IPS-NIHi7 (cell line): ENCODE data around the gene COQ4.
A peak's percentile ranks its signal among the peaks of the same experiment; 100 is the strongest.
"Not testable (repeated sequence)": the region's sequence is repeated elsewhere in the genome, so short reads cannot be mapped to it uniquely, and the experiment has no call there.

Experiments used
- DNase-seq: peaks from one replicate; pipeline ENCODE4 v3.0.0; 2012; ENCODE audit warnings: mixed read lengths; ENCODE audit errors: extremely low spot score

The COQ4 gene

DNA sequence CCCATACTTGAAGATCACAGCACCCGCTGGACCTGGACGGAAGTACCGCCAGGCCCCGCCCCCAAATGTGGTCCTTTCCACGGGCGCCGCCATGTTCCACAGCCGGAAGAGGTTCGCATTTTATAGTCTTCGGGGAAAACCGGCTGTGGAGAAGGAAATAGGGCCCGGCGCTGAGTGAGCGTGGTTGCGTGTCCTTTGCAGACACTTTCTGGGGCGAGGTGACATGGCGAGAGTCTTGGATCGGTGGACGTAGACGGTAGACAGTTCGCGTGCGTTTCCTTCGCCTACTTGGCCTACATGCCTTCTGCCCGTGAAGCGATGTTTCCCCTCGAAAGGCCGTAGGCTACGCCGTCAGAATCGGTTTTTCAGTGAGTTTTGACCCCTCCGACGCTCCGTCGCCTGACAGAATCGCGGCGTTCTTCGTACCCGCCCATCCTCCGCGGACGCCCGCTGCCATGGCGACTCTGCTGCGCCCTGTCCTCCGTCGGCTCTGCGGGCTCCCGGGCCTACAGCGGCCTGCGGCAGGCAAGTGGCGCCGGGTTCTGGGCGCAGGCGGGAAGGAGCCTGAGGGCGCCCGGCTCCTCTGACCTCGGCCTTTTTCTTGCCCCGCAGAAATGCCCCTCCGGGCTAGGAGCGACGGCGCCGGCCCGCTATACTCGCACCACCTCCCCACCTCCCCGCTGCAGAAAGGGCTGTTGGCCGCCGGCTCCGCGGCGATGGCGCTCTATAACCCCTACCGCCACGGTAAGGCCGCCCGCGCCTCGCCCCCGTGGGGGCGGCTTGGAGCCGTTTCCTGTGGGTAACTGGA lies at the start of gene COQ4, which contains the start of gene TRUB2:
Gene COQ4, plus strand, starts transcription at position 436 of the 808 bp plus-strand sequence. Its CDS starts 20 bp downstream, at position 456.
Gene TRUB2, minus strand, starts transcription at position 44 of the 808 bp plus-strand sequence. Its CDS starts 39 bp downstream, at position 5.
- DNase-seq, result peak; percentile 98

DNA sequence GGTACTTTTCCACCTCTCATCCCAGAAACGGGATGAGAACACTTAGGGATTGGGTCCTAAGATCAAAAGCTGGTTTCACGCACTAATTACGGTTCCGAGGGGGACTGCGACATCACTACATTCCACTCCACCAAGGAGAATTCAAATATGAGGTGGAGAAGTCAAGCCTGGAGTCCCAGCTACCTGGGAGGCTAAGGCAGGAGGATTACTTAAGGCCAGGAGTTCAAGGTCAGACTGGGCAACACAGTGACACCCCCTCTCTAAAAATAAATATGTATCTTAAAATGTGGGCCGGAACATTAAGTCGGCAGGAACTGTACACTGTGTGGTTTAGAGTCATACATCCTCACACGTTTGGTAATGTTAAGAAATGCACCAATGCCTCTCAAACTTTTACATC lies 48.4 kb upstream of the COQ4 start:
- DNase-seq, result no peak

DNA sequence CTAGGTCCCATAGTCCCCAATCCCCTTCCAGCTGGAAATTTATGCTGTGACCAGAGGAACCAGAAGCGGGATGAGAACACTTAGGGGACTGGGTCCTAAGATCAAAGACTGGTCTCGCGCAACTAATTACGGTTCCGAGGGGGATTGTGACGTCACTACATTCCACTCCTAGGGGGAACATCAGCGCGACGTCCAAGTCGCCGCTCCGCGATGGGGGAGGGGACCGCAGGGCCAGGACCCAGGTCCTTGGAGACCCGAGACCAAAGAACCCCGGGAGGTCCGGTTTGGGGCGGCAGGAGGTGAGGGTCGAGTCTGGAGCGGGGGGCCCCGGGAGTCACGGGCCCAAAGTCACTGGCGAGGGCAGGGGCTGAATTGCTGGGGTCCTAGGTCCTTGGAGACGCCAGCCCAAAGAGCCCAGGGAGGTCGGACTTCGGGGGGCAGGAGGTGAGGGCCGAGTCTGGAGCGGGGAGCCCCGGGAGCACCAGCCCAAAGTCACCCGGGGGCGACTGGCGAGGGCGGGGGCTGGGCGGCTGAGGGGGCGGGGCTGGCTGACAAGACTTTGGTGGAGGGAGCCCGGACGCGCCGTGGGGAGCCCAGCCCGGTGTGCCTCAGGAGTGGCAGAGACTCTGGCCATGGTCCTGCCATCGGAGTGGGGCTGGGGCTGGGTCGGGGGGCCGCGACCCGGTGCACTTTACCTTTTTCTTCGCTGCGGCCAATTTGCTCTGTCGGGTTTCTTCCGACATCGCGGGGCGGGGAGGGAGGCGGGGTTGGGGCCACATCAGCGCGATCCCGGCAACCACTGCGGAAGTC lies 47.2 kb upstream of the COQ4 start, which contains the start of gene GOLGA2:
Gene GOLGA2, minus strand, starts transcription at position 810 of the 810 bp plus-strand sequence. Its CDS starts 31 bp downstream, at position 779.
- peak; percentile 76 for DNase-seq

DNA sequence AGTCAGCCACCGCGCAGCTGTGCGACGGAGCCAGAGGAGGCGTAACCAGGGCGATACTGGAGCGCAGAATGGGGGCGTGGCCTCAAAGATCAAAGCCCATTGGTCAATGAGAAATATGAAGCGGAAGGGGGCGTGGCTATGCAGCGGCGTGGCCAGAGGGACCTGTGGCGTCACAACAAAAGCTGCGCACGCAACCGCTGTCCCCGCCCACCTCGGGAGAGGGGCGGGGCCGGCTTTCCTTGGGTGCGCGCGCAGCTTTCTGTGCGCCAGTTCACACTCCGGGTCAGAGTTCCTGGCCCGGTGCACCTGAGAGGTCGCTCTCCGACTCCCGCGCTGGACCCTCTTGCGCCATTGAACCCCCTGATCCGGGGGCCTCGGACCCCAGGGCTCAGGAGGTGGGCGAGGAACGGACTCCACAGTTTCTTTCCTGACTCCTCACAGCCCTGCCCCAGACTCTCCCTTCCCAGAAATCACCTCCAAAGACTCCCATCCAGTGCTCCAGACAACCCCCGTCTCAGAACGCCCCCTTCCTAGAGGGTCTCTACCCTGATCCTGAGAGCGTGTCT lies 46.5 kb upstream of the COQ4 start, which contains the start of gene SWI5:
Gene SWI5, plus strand, starts transcription at position 269 of the 566 bp plus-strand sequence.
- DNase-seq, result peak; percentile 99

DNA sequence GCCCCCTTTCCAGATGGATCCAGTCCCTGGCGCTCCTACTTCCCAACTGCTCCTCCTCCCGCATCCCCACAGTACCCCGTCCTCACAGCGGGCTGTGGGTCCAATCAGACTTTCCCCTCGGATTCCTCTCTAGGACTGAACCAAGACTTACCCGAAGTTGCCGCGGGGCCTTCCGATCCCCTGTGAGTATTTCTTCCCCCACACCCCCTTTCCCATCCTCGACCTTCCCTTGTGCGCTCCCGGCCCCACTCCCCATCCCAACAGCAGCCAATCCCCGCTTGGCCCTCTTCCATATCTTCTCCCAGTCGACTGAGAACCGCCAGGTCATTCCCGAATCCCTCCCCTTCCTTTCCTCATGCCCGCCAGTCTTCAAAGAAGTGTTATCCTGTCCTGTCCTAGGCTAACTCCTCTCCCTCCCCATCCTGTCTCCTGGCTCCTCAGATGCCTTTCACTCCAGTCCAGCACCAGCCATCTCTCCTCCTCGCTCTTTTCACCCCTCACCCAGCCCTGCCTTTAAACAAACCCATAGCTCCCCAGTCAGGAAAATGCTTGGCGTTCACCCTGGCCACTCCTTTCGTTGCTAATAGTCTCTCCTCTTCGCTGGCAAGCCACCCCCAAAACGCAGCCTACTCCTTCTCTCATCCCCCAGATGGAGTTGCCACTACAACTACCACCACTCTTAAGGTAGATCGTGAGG lies 45.9 kb upstream of the COQ4 start:
- peak; percentile 63 for DNase-seq

DNA sequence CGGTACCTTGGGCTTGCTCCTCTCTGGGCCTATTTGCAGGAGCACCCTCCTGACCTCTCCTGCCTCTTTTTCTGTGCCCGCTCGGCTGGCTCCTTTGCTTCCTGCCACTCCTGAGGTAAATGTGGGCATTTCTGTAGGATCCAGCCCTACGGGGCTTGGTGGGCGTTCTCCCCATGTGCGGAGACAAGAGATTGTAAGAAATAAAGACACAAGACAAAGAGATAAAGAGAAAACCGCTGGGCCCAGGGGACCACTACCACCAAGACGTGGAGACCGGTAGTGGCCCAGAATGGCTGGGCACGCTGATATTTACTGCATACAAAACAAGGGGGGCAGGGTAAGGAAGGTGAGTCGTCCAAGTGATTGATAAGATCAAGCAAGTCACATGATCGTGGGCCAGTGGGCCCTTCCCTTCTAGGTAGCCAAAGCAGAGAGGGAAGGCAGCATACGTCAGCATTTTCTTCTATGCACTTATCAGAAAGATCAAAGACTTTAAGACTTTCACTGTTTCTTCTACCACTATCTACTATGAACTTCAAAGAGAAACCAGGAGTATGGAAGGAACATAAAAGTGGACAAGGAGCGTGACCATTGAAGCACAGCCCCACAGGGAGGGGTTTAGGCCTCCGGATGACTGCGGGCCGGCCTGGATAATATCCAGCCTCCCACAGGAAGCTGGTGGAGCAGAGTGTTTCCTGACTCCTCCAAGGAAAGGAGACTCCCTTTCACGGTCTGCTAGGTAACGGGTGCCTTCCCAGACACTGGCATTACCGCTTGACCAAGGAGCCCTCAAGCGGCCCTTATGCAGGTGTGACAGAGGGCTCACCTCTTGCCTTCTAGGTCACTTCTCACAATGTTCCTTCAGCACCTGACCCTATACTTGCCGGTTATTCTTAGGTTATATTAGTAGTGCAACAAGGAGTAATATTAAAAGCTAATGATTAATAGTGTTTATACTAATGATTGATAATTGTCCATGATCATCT lies 43.3 kb upstream of the COQ4 start:
- not testable (repeated sequence) for DNase-seq

DNA sequence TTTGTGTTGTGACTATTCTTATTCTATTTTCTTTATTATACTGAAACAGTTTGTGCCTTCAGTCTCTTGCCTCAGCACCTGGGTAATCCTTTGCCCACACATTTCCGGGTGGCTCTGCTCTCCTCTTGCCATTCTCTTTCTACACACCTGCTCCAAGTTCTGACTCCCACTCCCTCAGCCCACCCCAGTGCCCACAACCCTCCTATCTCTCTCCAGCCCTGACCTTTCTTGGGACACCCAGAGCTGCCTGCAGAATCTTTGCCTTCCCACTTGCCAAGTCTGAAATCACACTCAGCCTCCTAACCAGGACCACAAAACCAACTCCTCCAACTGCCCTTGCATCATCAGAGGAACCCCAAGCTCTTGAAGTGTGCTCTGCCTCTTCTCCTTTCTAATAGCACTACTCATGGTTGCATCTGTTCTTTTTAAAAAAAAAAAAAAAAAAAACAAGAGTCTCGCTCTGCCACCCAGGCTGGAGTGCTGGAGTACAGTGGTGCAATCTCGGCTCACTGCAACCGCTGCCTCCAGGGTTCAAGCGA lies 42.5 kb upstream of the COQ4 start:
- DNase-seq, result no peak

DNA sequence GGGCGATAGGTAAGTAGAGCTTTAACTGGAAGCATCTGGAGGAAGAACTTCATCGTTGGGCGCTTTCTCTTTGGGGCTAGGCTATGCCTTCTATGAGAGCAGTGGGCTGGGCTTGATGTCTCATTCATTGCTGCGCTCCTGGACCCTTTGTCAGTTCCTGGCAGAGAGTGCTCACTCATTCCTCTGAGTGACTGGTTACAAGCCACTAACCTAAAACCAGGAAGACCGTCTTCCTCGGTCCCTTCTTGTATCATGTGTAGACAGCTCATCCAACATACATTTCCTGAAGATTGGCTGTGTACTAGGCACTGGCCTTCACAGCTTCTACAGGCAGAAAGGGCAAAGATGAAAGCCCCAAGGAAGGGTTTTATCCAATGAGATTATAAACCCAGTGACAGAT lies 40.1 kb upstream of the COQ4 start:
- DNase-seq, result no peak

DNA sequence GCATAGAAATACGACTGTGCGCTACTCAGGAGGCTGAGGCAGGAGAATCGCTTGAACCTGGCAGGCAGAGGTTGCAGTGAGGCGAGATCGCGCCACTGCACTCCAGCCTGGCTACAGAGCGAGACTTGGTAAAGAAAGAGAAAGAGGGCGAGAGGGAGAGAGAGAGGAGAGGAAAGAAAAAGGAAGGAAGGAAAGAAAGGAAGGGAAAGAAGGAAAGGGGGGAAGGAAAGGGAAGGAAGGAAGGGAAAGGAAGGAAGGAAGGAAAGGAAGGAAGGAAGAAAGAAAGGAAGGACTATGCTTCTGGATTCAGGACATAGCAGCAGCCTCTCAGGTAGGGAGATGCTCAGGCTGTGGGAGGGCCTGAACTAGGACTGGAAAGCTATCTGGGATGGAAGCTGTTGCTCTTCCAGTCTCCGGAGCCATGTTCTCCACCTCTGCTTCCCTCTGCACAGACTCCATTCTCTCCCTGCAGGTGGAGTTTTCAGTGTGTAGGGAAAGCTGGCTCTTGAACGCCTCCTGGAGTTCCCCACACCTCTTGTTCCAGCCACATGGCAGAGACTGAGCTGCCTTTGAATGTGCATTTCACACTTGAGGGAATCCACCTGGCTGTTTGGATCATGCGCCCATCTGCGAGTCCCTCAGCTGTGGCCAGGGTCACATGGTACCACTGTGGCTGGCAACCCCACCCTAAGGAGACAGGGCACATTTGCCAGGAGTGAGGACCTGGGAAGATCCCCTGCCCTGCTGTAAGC lies 37.4 kb upstream of the COQ4 start:
- no peak for DNase-seq

DNA sequence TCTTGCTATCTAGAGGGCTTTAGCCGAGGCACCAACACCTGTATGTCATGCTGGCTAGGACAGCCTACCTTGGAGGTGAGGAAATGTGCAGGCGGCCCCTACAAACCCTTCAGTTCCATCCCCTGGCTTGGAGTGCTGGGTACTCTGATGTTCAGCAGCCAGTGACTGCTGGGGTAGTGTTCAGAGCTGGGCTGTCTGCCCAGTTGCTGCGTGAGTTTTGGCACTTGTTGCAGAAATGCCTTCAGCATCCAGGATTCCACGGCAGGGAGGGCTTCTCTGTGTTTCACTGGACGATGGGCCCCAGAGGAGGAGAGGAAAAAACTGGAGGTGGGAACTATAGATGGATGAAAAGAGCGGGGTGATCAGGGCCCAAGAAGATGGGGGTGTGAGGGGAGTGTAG lies 36.2 kb upstream of the COQ4 start:
- no peak for DNase-seq

DNA sequence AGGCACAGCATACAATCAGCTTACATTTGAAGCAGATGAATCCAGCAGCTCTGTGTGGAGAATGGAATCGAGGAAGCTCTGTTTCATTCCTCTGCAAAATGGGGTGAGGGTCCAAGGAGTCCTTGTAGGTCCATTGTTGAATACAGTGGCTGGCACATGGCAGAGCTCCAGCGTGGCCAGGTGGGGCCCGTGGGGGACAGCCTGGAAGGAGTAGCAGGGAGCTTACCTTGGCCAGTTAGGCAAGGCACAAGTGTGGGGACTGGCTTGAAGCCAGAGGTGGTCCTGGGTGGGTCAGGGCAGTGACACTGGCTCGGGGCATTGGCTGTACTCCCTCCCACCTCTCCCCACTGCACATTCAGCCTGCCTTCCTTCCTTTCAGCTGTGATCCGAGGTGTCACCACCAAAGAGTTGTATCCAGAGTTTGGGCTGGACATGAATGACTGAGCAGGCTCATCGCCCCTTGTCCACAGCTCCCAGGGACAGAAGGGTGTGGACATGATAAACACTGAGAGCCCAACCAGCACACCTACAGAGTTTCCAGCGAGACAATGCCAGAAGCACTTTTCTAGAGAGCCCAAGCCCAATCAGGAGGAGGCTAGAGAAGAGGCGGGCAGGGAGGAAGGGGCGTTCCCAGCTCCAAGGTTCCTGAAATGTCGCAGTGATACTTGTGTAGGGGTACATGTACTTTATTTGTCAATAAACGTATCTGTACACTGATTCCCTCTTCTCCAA lies 34.2 kb upstream of the COQ4 start:
- no peak for DNase-seq

DNA sequence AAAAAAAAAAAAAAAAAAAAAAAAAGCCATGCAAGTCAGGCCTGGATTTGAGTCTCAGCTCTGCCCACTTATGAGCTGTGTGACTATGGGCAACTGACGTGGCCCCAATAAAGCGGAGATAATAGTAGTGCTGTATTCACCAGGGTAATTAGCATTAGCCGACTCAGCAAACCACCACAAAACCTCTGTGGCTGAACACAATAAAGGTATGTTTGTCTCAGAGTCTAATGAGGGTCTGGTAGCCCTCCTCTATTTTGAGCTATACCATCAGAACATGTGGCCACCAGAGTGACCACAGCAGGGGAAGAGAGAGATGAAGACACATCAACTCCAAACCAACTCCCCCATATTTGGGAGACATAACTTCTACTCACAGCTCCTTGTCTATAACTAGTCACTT lies 30.6 kb upstream of the COQ4 start:
- no peak for DNase-seq

DNA sequence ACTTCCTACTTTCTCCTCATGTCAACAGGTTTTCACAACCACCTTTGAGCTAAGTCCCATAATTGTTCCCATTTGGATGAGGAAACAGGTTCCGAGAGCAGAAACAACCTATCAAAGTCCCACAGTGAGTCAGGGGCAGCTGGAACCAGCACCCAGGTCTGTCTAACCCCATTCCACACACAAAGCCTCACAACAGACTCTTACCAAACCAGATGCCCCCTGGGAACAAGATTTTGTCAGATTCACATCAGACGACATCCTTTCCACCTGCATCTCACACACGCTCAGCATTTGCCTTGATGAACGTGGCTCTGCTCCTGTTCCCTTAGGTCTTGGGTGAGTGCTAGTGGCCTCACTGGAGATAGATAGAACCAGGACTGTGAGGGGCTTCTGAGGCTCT lies 29.5 kb upstream of the COQ4 start:
- DNase-seq, result no peak

DNA sequence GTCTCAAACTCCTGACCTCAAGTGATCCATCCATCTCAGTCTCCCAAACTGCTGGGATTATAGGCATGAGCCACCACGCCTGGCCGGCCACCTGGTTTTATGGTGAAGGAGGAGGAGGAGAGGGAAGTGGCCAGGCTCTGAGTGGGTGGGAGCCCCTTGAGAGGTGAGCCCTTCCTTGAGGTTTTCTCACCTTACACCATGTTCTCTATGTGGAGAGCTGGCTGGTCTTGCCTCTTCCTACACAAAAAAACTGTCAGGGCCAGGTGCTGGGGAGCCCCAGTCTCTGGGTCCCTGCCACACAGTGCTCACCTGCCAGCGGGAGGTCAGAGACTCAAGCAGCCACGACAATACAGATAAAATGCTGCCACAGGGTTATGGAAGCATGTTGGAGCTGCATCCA lies 28.5 kb upstream of the COQ4 start:
- no peak for DNase-seq

DNA sequence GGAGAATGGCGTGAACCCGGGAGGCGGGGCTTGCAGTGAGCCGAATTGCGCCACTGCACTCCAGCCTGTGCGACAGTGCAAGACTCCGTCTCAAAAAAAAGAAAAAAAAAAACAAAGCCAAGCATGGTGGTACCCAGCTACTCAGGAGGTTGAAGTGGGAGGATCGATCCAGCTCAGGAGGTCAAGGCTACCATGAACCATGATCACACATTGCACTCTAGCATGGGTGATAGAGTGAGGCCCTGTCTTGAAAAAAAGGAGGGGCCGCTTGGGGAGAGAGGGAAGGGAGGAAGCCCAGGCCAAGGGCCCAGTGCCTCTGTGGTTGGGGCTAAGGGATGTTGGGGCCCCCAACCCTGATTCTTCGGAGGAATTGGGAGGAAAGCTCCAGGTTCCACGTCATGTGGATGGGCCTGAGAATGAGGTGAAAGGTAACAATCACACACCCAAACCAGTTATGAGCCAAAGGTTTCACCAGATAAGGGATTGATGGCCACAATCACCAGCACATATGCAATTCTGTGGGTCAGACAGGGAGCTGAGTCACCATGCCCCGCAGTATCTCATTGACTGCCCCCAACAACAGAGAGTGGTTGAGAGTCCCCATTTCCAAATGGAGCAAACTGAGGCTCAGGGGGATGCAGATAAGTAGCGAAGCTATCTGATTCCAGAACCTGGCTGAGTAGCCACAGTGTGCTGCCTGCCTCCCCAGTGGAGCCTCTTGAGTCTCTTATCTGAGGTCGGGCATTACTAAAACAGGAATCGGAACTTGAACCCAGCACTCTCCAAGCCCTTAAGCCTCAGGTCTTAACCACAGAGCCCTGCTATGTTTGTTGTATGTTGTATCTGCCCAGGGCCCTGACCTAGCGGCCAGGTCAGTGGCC lies 26.1 kb upstream of the COQ4 start:
- no peak for DNase-seq

DNA sequence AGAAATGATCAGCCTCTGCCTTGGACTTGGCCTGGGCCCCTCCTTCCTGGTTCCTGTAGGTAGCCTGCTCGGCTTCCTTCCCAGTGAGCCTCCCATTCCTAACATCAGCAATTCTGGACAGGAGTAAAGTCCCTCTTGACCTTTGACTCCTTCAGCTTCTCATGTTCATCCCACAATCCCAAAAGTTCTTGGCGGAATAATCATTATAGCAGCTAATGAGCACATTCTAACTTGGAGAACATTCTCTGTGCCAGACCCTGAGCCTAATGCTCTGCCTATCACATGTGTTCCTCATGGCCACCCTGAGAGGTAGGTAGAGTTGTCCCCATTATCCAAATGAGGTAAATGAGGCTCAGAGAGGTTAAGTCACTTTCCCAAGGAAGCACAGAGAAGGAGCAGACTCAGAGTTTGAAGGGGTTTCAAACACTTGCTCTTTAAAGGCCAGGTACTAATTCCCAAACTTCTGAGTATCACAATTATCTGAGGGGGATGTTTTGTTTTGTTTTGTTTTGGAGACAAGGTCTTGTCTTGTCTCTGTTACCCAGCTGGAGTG lies 25.3 kb upstream of the COQ4 start:
- no peak for DNase-seq
